NB4 (cell line): ENCODE results near the gene PDCD6IP.

Source experiments
- DNase-seq: peaks from one replicate; pipeline ENCODE4 v3.0.0; 2010; ENCODE audit warnings: low read depth
- H3K4me3 ChIP-seq: one replicate; pipeline ENCODE4 v1.5.1; 2011; ENCODE audit warnings: mild to moderate bottlenecking, low read depth, low read length, moderate library complexity
- MYC ChIP-seq: IDR thresholded peaks from 2 replicates; pipeline ENCODE4 v1.6.1; 2011; ENCODE audit warnings: low read depth, low read length
- POLR2A ChIP-seq: IDR thresholded peaks from 2 replicates; pipeline ENCODE4 v1.6.1; 2011; ENCODE audit warnings: mild to moderate bottlenecking; ENCODE audit not compliant: insufficient read length; ENCODE audit errors: extremely low read depth
- TF ChIP-seq, protein P1 (sequence below): IDR thresholded peaks from 2 replicates; pipeline ENCODE4 v1.6.1; 2011; ENCODE audit warnings: low read depth, low read length
- TF ChIP-seq, protein P2 (sequence below): IDR thresholded peaks from one replicate; pipeline ENCODE4 v1.5.1; 2012; ENCODE audit warnings: low read depth, low read length

The PDCD6IP gene

DNA sequence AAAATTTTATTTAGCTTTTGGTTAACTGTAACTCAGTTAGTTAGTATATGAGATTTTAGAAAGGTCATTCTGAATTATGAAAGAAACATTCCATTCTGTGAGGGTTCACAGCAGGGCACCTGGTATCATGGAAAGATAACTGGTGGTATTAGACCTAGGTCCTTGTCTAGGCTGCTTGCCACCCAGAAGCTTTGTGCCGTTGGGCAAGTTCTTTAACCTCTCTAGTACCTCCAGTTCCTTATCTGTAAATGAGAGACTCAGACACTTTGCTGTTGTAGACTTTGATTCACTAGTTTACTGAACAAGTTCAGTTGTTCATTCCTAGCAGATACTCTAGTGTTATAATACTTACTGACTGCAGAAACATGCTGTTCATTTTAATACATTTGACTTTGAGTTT lies 25.4 kb downstream of the PDCD6IP start:
- TF ChIP-seq POLR2A (no peak), MYC (no peak)
- TF ChIP-seq, protein P1, sequence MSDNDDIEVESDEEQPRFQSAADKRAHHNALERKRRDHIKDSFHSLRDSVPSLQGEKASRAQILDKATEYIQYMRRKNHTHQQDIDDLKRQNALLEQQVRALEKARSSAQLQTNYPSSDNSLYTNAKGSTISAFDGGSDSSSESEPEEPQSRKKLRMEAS = no peak
- TF ChIP-seq, protein P2, sequence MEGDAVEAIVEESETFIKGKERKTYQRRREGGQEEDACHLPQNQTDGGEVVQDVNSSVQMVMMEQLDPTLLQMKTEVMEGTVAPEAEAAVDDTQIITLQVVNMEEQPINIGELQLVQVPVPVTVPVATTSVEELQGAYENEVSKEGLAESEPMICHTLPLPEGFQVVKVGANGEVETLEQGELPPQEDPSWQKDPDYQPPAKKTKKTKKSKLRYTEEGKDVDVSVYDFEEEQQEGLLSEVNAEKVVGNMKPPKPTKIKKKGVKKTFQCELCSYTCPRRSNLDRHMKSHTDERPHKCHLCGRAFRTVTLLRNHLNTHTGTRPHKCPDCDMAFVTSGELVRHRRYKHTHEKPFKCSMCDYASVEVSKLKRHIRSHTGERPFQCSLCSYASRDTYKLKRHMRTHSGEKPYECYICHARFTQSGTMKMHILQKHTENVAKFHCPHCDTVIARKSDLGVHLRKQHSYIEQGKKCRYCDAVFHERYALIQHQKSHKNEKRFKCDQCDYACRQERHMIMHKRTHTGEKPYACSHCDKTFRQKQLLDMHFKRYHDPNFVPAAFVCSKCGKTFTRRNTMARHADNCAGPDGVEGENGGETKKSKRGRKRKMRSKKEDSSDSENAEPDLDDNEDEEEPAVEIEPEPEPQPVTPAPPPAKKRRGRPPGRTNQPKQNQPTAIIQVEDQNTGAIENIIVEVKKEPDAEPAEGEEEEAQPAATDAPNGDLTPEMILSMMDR = no peak
- no peak for DNase-seq
- H3K4me3 ChIP-seq = no peak overlapping the region

DNA sequence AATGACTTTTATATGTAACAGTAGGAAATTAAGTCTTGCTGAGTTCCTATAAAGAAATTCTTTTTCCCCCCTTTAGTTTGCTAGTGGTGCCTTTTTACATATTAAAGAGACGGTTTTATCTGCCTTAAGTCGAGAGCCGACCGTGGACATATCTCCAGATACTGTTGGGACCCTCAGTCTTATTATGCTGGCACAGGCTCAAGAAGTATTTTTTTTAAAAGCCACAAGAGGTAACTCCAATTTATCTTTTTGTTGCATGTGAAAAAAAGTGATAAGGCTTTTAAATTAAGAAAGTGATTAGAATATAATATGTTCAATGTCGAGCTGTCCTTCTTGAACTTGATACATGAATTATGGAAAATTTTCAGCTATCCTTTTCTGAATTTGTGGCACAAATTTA lies 26.7 kb downstream of the PDCD6IP start:
- no peak overlapping the region for H3K4me3 ChIP-seq
- DNase-seq = no peak
- TF ChIP-seq, protein P2 = no peak
- TF ChIP-seq POLR2A (no peak), MYC (no peak)
- TF ChIP-seq, protein P1 = no peak

DNA sequence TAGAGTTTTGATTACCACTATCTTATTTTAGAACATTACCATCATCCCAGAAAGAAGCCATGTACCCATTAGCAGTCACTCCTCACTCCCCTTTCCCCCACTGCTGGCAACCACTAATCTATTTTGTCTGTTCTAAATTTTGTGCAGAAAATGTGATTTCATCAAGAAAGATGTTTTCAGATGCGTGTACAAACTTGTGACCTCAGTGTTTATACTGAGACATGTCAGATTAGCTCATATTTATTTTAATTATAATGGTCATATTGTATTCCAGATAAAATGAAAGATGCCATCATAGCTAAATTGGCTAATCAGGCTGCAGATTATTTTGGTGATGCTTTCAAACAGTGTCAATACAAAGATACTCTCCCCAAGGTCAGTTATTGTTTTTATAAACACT lies 27.8 kb downstream of the PDCD6IP start:
- H3K4me3 ChIP-seq = no peak overlapping the region
- no peak for DNase-seq
- TF ChIP-seq MYC (no peak), POLR2A (no peak)
- TF ChIP-seq, protein P2 = no peak
- TF ChIP-seq, protein P1 = no peak

DNA sequence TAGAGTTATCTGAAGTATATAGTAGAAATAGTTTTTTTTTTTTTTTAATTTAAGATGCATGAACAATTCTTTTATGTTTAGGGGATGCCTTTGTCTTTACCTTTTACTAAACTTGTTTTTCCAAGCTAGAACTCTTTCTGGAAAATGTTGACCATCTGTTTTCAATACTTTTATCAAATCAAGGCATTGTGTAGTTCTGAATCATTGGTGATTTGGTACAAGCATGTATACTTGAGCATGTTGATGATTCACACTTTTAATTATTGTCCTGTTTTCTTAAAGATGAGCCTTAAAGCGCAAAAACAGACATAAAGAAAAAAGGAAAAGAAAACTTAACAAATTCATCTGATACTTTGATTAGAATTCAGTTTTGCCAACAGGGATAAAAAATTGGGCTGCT lies 28.3 kb downstream of the PDCD6IP start:
- no peak overlapping the region for H3K4me3 ChIP-seq
- no peak for DNase-seq
- no peak for TF ChIP-seq MYC
- TF ChIP-seq, protein P1 = no peak
- TF ChIP-seq POLR2A = no peak
- TF ChIP-seq, protein P2 = no peak

DNA sequence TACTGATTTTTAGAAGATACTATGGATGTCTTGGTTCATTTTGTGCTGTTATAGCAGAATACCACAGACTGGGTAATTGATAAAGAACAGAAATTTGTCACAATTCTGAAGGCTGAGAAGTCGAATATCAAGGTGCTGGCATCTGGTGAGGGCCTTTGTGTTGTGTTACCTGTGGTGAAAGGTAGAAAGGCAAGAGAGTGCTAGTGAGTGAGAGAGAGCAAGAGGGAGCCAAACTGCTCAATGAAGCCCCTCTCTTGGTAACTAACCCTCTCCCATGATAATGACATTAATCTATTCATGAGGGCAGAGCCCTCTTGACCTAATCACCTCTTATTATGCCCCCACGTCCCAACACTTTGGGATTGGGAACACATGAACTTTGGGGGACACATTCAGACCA lies 31.3 kb downstream of the PDCD6IP start:
- H3K4me3 ChIP-seq = no peak overlapping the region
- TF ChIP-seq, protein P2 = no peak
- TF ChIP-seq POLR2A (no peak), MYC (no peak)
- DNase-seq = no peak

DNA sequence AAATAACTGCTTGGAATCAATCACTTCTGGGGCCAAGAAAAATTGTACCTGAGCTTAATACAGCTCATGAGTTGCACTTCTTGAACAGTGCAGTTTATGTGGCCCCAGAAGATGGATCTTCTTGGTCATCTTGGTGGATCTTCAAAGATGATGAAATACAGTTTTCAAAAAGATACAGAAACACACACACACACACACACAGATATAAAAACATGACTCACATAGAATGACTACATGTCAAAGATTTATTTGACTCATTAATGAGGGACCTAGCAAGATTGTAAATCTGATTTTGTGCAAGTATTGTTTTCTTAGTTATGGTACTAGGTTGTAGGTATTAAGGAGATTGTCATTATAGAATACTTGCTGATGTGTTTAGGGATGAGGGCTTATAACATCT lies 32.6 kb downstream of the PDCD6IP start:
- TF ChIP-seq, protein P1 = no peak
- TF ChIP-seq, protein P2 = no peak
- TF ChIP-seq MYC (no peak), POLR2A (no peak)
- no peak for DNase-seq

More for the DNA sequence above, 32.6 kb downstream of the PDCD6IP start:
- H3K4me3 ChIP-seq = no peak overlapping the region
